DMS53 treated with DMSO at 0.1 percent for 48 hours (cell line): ENCODE results near the gene STK24.

Source experiments
- DNase-seq: peaks from one replicate; lab custom pipeline; 2025; ENCODE audit not compliant: unreplicated experiment; lab: John Stamatoyannopoulos, UW

Gene STK24

DNA sequence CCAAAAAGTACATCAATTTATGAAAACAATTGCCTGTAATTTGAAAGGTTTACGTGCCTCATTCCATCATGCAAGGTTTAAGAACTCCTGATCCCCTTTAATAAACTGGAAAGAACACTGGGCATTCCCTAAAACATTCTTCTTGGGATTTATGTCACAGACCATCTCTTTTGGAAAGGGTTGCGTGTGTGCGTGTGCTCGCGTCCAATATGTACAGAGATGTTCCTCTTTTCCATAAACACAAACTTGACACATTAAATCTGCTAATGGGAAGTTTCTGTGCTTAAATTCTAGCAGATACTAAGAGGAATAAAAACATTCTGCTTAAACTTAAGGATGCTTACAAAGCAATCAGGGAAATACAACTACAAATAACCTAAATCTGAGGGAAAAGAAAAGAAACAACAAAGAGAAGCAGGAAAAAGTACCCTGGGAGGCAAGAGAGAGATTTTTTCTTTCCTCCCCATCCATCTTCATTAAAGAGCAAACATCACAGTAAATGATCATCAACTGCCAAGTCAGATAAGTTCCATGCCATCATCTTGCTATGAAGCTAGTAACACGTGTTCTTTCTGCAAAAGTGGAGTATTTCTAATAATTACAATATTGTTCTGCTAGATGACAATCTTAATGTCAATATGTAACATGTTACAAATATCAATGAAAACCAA, 83.7 kb downstream of the STK24 start:
- DNase-seq, result no peak

DNA sequence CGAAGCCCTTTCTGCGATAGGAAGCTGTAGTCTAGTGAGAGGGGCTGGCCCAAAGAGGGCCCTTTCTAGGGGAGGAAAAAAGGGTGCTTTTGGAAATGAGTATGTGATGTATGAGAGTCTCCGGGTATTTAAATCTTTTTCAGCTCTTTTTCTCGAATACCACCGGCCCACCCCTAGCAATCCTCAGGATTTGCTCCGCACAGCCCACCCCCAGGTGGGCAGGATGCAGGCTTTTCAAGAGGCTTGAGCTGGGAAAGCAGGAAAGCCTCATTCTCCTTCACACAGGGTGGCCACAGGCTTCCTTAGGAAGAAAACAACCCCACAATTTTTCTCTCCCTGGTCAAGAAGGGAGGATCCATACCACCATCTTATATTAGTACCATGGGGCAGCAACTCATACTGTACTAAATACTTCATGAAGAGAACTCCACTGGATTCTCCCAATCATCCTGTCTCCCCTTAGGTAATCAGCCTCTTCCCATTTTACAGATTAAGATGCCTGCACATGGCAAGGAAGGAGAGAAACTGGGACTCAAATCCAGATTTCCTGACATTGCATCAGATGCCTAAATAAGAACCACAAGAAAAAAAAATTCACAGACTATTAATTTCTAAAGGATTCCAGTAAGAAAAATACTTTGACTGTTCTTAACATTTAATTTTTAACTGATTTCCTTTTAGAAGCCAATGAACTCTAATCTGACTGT, 84.4 kb downstream of the STK24 start:
- no peak for DNase-seq

DNA sequence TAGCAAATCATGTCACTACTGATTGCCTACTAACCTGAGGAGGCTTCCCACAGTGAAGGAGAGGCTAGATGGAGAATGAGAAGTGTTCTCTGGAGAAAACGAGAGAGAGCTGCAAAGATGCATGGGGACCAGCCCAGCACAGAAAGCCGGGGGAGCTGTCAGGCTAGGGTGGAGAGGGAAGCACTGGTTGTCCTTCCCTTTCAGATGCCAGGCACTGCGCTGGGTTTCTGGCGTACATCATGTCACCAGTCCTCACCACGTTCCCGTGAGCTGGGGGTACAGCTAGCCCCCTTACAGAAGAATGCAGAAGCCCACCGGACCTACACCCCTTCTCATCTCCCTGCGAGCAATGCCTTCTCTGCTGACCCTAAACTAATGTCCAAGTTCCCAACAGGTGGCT, 86.0 kb downstream of the STK24 start:
- DNase-seq, result no peak

DNA sequence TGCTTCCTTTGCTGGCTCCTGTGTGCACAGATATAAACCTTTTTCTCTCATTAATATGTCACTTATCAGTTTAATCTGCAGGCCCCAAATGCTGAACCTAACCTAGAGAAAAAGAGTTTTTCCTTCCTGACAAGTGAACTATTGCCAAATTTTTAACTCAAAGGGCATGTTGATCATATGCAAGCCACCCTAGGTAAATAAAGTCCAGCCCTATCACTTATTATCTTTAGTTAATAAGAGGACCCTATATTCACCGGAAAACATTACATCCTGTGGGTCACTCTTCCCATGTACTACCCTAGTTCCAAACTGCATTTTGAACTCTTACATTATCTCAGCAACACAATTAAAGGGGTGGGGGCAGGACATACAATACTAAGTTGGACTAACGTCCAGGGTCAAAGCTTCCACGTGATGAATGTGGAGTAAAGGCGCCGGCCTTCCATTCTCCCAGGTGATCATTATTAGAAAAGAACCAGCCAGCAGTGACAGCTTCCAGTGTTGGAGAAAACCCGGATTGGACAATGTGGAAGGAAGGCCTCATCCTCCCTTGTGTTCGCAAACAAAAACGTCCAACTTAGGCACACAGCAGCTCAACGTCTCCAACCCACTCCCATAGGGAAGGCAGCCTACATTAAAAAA, 86.6 kb downstream of the STK24 start:
- DNase-seq, result no peak

DNA sequence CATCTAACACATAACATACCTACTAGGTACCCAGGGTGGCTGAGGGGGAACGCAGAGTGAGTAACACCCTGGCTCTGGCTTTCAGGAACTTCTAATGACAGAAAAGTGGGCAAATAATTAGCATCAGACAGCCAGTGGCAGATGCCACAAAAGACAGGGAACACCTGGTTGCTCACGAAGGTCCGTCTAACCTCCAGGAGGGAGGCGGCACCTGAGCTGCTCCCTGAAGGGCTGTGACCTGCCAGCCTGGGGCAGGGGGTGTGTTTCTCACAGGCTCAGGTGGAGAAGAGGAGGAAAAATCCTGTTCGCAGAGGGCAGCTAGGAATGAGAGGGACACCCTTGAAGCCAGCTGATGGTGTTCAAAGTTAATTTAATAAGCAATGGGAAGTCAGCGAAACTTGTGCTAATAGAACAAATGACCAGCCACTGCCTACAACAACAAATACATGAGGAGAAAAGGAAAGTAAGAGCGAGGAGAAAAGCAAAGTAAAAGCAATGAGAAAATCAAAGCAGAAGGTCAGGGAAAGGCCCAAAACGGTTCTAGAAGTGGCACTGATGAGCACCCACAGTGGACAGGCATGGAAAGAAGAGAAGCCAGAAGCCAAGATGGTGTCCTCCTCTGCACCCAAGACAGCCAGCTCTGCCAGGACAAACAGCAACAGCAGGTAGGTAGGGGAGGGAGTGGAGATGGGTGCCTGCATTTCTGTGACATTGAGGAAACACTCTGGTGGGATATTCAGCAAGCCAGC, 87.3 kb downstream of the STK24 start:
- no peak for DNase-seq

DNA sequence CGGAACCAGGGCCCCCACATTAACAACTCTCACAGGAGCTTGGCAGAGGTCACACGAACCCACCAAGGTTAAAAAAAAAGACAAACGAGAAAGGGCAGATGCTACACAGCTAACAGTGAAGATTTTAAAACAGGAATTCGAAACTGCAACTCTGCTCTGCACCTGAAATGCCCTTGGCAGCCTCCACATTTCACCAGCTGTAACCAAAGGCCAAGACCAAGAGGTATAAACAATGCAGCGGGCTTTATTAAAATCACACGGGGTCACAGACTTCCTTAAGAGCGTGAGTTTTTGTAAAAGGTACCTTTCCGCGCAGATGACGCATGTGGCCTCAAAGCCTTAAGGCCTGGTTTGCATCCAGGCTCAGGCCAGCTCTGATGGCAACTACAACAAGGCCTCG, 88.2 kb downstream of the STK24 start:
- DNase-seq, result no peak

DNA sequence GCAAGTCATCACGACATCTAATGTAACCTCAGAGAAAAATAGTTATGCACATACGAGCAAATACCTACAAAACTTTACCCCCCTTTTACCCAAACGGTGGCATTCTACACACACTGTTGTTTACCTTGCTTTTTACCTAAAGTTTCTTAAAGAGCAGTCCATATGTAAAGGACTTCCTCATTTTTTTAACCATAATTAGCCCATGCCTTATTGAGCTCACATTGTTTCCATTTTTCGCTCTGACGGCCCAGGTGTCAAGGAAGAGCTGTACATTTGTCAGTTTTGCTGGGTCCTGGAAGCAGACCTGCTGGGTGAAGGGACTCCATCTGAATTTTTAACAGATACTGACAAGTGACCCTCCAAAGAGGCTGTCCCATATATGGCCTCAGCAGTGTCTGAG, 89.4 kb downstream of the STK24 start:
- no peak for DNase-seq

DNA sequence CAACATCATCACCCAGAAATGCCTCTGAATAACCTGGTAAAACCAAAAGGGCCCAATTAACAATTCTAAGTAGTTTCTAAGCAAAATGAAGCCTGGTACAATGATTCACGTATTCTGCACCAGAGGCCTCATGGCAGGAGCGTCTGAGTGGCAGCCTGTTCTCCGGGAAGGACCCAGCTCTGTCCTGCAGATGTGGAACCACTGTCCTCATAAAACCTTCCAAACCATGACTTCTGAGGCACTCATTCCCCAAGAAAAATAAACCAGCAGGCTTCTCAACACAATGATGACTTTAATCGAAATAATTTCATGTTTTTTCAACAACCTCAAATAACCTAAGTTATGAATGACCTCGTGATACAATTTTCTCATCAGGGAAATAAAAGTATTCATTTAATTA, 89.9 kb downstream of the STK24 start:
- DNase-seq, result no peak

DNA sequence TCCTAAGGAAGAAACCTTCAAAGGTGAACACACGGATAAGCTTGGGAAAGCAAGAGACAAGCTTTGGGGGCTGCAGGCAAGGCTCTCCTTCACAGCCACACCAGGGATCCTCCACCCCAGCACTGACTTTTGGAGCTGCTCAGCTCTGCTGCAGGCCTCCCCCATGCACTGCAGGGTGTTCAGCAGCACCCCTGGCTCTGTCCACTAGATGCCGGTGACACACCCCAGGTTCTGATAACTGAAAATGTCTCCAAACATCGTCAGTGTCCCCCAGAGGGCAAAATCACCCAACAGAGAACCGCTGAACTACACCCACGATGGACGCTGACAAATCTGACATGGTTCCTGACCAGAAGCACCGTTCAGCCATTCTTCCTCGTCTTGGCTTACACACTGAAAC, 90.5 kb downstream of the STK24 start:
- DNase-seq, result no peak

DNA sequence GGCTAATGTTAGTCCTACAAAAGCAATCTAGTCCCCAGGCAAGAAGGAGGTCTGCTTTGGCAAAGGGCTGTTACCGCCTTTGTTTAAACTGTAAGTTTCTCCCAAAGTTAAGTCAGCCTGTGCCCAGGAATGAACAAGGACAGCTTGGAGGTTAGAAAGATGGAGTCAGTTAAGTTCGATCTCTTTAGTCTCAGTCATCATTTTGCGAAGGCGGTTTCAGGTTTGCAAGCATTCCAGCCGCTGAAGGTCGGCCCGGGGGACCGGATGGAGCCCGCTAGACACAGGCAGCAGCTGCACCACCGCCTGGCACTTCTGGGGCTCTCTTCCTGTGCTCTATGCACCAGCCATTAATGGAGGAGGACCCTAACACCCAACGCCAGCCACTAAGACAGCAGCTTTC, 91.3 kb downstream of the STK24 start:
- DNase-seq, result no peak

DNA sequence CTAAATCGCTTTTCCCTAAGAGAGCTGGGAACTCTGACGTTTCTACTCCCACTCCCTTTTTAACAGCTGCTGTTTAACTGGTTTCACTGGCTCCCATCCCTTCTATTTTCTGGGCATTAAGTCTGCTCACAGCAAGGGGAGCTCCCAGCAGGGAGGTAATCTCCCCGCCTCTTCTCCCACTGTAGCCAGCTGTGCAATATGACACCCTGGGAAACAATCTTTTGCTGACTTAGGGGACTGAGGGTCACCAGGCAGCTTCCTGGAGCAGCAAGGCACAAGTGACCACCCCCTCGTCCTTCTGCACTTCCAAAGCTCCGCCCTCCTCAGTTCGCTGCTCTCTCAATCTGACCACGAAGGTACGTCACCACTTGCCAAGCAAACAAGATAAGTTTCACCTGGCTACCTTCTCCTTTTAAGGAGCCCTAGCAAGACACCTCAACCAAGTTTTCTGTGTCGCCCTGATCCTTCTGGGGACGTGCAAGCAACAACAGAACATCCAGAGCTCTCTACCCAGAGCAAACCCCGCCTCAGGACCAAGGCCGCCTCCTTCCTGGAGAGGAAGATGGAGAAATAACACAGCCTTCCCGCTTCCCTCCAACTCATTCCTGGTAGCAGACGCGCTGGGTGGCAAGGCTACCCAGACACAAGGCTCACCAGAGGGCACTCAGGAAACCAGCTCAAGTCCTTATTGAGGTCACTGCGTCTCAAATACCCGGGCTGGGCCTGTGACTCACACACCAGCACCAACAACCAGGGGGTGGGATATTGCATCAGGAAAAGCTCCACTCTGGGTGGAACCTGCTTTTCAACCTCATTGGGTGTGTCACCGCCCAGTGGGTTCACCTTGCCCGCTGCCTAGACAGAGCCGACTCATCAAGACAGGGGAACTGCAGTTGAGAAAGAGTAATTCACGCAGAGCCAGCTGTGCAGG, 92.4 kb downstream of the STK24 start:
- DNase-seq, result peak; percentile 47

DNA sequence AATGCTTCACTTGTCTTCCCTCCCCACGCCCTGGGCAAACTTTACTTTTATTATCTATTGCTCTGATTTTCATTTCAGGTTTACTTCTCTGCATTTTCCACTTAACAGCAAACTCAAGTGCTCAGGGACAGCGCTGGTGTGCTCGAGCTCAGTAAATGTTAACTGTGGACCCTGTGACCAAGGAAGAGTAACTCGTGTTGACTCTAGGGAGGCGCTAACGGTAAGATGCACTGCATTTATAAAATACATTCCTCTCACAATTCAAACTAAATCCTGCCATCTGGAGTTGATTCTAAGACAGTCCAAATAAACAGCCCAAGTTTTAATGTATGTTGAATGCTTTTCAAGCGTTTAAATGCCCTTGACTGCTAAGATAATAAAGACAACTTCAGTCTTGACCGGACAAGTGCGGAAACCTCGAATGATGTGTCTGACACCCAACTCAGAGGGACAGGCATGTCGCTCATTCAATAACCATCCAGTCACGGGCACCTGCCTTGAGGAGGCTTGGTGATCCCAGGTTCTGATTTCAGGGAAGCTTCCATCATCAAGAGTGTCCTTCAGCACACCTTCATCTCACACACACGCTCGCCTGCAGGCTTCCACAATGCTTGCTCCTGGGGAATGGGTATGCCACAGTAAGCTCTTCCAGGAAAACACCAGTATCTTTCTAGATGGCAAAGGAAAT, 93.2 kb downstream of the STK24 start:
- DNase-seq, result no peak

DNA sequence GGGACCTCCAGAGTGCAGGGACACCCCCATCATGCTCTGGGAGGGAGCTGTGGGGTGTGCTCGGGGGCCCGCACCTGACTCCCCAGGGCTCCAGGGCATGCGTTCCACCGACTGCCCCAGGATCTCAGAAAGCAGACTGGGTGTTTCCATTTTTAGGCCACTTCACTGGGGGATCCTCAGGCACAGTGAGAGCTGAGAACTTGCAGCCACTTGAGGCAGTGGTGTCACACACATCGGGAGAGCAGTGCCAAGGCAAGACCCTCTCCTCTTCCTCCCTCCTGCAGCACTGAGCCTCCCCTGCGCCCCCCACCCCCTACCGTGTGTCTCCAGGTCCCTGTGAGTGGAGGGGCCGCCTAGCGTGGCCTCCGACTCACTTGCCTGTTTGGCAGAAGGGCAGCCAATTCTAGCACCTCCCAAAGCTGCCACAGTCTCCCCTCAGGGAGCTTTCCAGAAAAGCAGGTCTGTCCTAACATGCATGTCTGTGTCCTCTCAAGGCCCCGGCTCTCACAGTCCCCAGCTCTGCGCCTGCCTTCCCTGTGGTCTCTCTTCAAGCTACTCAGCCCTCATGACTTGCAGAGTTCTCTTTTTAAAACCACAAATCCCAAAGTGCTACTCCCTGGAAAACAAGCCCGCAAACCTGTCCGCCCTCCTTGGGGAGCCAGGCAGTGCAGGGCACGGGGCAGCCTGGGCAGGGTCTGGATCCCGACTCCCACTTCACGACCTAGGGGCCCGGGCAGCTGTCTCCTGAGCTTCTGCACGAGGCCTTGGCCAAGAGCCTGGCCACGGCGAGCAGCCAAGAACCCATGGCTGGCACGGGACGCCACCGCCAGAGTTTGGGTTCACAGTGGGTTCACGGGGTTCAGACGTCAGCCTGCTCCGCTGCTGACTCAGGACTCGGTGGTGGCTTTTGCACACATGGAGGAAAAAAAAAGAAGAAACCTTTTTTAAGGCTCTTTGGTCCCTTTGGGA, 94.1 kb downstream of the STK24 start:
- no peak for DNase-seq

DNA sequence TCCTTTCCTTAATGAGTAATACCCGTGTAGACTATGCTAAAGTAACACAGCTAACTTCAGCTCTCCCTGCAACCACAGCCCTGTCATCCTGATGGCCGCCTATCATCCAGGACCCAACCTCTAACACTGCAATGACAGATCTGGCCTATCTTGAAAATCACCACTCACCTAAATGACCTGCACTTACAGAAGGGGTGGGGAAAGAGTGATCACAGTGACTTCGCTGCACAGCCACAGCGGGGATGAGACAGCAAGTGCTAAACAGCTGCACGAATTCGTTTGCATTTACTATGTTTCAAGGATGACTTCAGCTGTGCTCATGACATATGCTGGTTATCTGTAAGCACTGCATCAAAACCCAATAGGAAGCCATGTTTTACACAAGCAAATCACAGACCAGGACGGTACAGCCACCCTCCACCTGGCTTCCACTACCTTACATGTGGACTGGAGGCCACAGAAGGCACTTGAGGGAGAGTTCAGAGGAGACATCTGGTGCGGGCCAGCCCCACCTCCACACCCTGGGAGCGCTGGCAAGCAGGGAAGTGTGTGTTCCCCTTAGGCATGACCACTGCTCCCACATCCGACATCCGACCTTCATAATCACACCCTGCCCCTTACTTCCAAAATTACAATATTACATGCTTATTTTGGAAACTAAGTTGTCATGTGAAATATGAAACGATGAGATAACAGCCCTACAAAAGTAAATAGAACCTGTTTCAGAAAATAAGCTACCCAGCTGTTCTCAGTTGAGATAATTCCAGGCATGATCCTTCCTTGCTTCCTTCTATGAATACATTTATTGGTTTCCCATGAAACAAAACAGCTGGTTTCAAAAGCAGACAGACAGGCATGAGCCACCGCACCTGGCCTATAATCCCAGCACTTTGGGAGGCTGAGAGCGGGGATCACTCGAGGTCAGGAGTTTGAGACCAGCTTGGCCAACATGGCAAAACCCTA, 95.7 kb downstream of the STK24 start:
- DNase-seq, result no peak

DNA sequence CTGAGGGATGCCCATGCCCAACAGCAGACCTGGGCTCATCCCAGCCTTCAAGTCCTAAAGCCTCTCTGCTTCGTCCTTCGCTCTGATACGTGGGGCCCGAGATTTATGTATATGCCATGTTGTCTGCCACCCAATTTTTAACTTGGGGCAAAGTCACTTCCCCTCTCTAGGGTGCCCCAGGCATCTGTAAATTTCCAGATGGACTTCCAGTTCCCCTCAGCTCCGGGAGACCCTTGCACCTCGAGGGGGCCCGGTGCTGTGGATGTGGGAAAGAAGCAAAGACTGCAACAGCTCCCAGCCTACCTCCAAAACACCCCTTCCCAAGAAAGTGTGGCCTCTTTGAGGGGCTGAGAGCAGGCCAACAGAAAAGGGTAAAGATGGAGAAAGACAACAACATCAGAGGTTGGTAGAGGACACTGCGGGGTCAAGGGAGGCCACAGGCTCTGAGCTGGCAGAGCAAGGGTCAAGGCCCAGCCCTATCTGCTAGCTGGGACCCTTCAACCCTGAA, 97.4 kb downstream of the STK24 start:
- DNase-seq, result no peak

DNA sequence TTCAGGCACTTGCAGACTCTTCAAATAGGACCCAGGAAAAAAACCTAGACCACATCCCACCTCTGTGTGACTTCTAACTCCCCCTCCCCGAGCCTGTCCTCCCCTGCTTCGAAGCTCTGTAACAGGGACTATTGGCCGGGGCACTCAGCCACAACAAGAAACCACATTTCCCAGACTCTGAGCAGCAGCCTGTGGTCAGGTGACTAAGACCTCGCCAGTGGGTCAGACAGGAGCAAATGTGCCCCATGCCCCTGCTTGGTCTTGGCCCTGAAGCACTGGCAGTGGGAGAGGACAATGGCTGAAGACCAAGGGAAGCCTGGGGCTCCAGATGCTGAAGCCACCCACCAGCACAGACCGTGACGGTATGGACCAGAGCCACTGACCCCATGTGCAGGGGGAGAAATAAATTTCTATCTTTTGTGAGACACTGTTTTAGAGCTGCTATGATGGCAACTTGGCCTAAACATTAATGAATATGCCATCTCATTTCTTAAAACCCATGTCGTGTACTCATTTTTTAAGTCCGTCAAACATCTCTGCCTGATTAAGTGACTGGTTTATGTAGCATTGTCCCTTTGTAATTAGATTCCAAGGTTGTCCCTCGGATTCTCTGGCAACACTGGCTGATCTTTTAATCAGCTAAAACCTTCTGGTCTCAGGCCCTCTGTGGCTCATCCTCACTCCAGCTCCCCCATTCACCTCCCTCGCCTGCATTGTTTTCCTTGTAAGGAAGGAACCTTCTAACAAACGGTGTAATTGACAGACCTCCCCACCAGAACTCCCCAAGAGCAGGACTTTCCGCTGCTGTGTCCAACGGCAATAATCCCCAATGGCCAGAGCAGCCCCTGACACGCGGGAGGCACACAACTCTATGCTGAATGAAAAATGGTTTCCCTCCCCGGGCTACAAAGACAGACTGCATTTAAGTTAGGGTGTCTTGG, 98.4 kb downstream of the STK24 start:
- DNase-seq, result no peak
